SK-N-MC (cell line): ENCODE results near the gene TANC1.

Source experiments
- EZH2 ChIP-seq: fragments of 200-600 bp; sonication (generic); IDR thresholded peaks from one replicate; pipeline ENCODE4 v1.6.1; 2017; ENCODE audit warnings: antibody characterized with exemption
- FOXP2 ChIP-seq: optimal IDR thresholded peaks from 2 replicates; pipeline ENCODE3; 2011; ENCODE audit warnings: mild to moderate bottlenecking, moderate library complexity; ENCODE audit not compliant: insufficient read depth; ENCODE audit errors: extremely low read length, control extremely low read depth
- POLR2AphosphoS5 ChIP-seq: IDR thresholded peaks from 2 replicates; pipeline ENCODE4 v1.6.1; 2012; ENCODE audit warnings: mild to moderate bottlenecking, low read depth, low read length, borderline replicate concordance

GRCh38 chr2:159155320-159155719, 186.9 kb downstream of the TANC1 start:
- TF ChIP-seq EZH2 (no peak), POLR2AphosphoS5 (no peak), FOXP2 (no peak)
